ENCODE results near the gene PRDM11.

DNA sequence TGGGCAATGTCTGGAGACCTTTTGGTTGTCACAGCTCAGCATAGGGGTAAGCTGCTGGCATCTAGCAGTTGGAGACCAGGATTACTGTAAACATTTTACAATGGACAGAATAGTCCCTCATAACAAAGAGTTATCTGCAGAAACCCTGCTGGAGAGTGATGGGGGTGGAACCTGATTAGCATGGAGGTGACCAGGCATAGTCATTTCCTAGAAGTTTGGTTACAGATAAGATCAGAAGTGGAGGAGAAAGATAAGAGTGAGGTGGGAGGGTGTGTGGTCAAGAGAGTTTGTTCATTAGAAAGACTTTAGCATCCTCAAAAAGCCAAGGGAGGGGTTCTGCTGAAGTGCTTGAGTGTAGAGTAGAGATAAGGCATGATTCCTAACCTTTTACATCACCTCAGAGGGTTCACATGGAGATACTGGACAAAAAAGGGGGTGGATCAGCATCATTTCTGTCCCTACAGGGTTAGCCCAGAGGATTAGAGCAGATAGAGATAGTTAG lies 38.8 kb downstream of the PRDM11 start:
- TF ChIP-seq, protein P1, sequence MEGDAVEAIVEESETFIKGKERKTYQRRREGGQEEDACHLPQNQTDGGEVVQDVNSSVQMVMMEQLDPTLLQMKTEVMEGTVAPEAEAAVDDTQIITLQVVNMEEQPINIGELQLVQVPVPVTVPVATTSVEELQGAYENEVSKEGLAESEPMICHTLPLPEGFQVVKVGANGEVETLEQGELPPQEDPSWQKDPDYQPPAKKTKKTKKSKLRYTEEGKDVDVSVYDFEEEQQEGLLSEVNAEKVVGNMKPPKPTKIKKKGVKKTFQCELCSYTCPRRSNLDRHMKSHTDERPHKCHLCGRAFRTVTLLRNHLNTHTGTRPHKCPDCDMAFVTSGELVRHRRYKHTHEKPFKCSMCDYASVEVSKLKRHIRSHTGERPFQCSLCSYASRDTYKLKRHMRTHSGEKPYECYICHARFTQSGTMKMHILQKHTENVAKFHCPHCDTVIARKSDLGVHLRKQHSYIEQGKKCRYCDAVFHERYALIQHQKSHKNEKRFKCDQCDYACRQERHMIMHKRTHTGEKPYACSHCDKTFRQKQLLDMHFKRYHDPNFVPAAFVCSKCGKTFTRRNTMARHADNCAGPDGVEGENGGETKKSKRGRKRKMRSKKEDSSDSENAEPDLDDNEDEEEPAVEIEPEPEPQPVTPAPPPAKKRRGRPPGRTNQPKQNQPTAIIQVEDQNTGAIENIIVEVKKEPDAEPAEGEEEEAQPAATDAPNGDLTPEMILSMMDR (IDR thresholded peaks at IDR 0.05): no peak
- no peak for TF ChIP-seq POLR2A (IDR thresholded peaks at IDR 0.05)

All from right lobe of liver (tissue), 4 donors.